Right hindlimb (tissue), 1 donor: Measurements from ENCODE around the gene SCARB1.

Source experiments
- DNase-seq: peaks from one replicate; pipeline ENCODE4 v3.0.0-alpha.2; 2018

Gene SCARB1

GRCh38 chr12:124740691-124741137, 123.0 kb downstream of the SCARB1 start:
- DNase-seq = no peak

- no peak for DNase-seq
Observed at GRCh38 chr12:124739953-124740561, 123.6 kb downstream of the SCARB1 start.

- no peak for DNase-seq
Observed at GRCh38 chr12:124738636-124739467, 124.8 kb downstream of the SCARB1 start.

- no peak for DNase-seq
Observed at GRCh38 chr12:124737772-124738635, 125.7 kb downstream of the SCARB1 start.

- no peak for DNase-seq
Observed at GRCh38 chr12:124737040-124737419, 126.6 kb downstream of the SCARB1 start.

GRCh38 chr12:124736115-124737039, 127.3 kb downstream of the SCARB1 start:
- DNase-seq = no peak

- no peak for DNase-seq
Observed at GRCh38 chr12:124734224-124734788, 129.4 kb downstream of the SCARB1 start.

GRCh38 chr12:124733086-124733485, 130.6 kb downstream of the SCARB1 start:
- no peak for DNase-seq

GRCh38 chr12:124732275-124733075, 131.2 kb downstream of the SCARB1 start:
- no peak for DNase-seq

- DNase-seq = no peak
Observed at GRCh38 chr12:124731869-124732268, 131.8 kb downstream of the SCARB1 start.

GRCh38 chr12:124730455-124730932, 133.2 kb downstream of the SCARB1 start:
- DNase-seq = no peak

- no peak for DNase-seq
Observed at GRCh38 chr12:124727922-124728321, 135.7 kb downstream of the SCARB1 start.

- DNase-seq = peak; percentile 69
Observed at GRCh38 chr12:124727264-124727800, 136.3 kb downstream of the SCARB1 start.
